A549 (cell line): ENCODE results near the gene LACC1. TPM values are rescaled to one million over a fixed set of nuclear protein-coding genes. Genes with fewer than 3 reads are reported as not detected.

Experiments
- ATAC-seq, 2 experiments: fragments of 200-7000 bp in 1 of 2; fragments of >200 bp in 1 of 2; cut with Nextera tagmentation in 1 of 2; cut with Tn5 transposase in 1 of 2; 3 replicates each; pipeline versions ENCODE4 v1.8.0 to v1.9.1; 2018 to 2020; ENCODE audit warnings: mild to moderate bottlenecking in 1 of 2, moderate library complexity in 1 of 2
- CTCF ChIA-PET: fragments of 300-600 bp; sonication (Branson Sonifier 250); formaldehyde crosslinking; extraction: SDS; loops from one replicate; lab custom pipeline; 2021; ENCODE audit warnings: antibody characterized with exemption, inconsistent platforms; lab: Yijun Ruan, JAX
- POLR2A ChIA-PET: fragments of 350-600 bp; formaldehyde crosslinking; extraction: SDS; loops from one replicate; lab custom pipeline; 2021; ENCODE audit warnings: antibody characterized with exemption, inconsistent platforms; lab: Yijun Ruan, JAX
- DNase-seq, 2 experiments: peaks; one replicate each; pipeline versions ENCODE4 v3.0.0 to v3.0.0-alpha.2; 2011 to 2016; ENCODE audit warnings: low read depth in 1 of 2, low spot score in 1 of 2
- FAIRE-seq: peaks from 2 replicates; lab custom pipeline; 2011; peaks lifted over from hg19 to GRCh38; lab: Jason Lieb, UNC
- H3K27ac ChIP-seq, 2 experiments: fragments of >200 bp; sonication (Bioruptor Twin); formaldehyde crosslinking; 3 replicates each; pipeline ENCODE4 v1.5.1; 2016 to 2017
- H3K4me1 ChIP-seq: fragments of >200 bp; sonication (Bioruptor Twin); formaldehyde crosslinking; 3 replicates; pipeline ENCODE4 v1.6.1; 2016
- H3K4me2 ChIP-seq: fragments of >200 bp; sonication (Bioruptor Twin); formaldehyde crosslinking; 3 replicates; pipeline ENCODE4 v1.6.1; 2016
- H3K4me3 ChIP-seq: fragments of >200 bp; sonication (Bioruptor Twin); formaldehyde crosslinking; 3 replicates; pipeline ENCODE4 v1.5.1; 2016
- H3K9me3 ChIP-seq: fragments of >200 bp; sonication (Bioruptor Twin); formaldehyde crosslinking; 3 replicates; pipeline ENCODE4 v1.6.1; 2016
- CBX2 ChIP-seq: fragments of 200-600 bp; sonication (generic); IDR thresholded peaks from 2 replicates; pipeline ENCODE4 v1.6.1; 2016; ENCODE audit warnings: low read depth, mild to moderate bottlenecking, borderline replicate concordance
- CBX8 ChIP-seq: fragments of 200-600 bp; sonication (generic); IDR thresholded peaks from 2 replicates; pipeline ENCODE4 v1.6.1; 2016
- CEBPB ChIP-seq, 2 experiments: fragments of >200 bp in 1 of 2; sonication (Bioruptor Twin) in 1 of 2; formaldehyde crosslinking in 1 of 2; IDR thresholded peaks; 2 replicates each; pipeline ENCODE4 v1.6.1; 2012 to 2016
- CHD2 ChIP-seq: fragments of 150-350 bp; IDR thresholded peaks from 2 replicates; pipeline ENCODE4 v1.6.1; 2014; ENCODE audit warnings: low read length; ENCODE audit not compliant: partially characterized antibody
- EP300 ChIP-seq, 2 experiments: fragments of >200 bp; sonication (Bioruptor Twin); formaldehyde crosslinking; IDR thresholded peaks; 2 replicates in 1 of 2; 3 replicates in 1 of 2; pipeline ENCODE4 v1.6.1; 2016 to 2017
- FOSB ChIP-seq: fragments of 250-450 bp; sonication (Bioruptor Pico); IDR thresholded peaks from 2 replicates; pipeline ENCODE4 v1.5.0; 2020; ENCODE audit warnings: mild to moderate bottlenecking, moderate library complexity
- FOXS1 ChIP-seq: fragments of 250-450 bp; sonication (Bioruptor Pico); IDR thresholded peaks from 2 replicates; pipeline ENCODE4 v1.5.0; 2020; ENCODE audit warnings: mild to moderate bottlenecking, moderate library complexity
- GATA3 ChIP-seq: IDR thresholded peaks from 2 replicates; pipeline ENCODE4 v1.6.1; 2012; ENCODE audit warnings: borderline replicate concordance
- HOXA7 ChIP-seq: fragments of 250-450 bp; sonication (Bioruptor Pico); IDR thresholded peaks from 2 replicates; pipeline ENCODE4 v1.5.0; 2020; ENCODE audit warnings: mild to moderate bottlenecking, moderate library complexity
- HOXB13 ChIP-seq: fragments of 250-450 bp; sonication (Bioruptor Pico); IDR thresholded peaks from 2 replicates; pipeline ENCODE4 v1.5.0; 2020; ENCODE audit warnings: low read depth, mild to moderate bottlenecking, moderate library complexity
- HOXB5 ChIP-seq: fragments of 250-450 bp; sonication (Bioruptor Pico); IDR thresholded peaks from 2 replicates; pipeline ENCODE4 v1.5.0; 2020; ENCODE audit warnings: mild to moderate bottlenecking, moderate library complexity
- JUNB ChIP-seq: fragments of >200 bp; sonication (Bioruptor Twin); formaldehyde crosslinking; IDR thresholded peaks from 2 replicates; pipeline ENCODE4 v1.6.1; 2016
- KDM1A ChIP-seq: fragments of 200-600 bp; sonication (generic); IDR thresholded peaks from 2 replicates; pipeline ENCODE4 v1.6.1; 2016; ENCODE audit warnings: low read depth, mild to moderate bottlenecking
- MAFK ChIP-seq: fragments of 450-650 bp; IDR thresholded peaks from 2 replicates; pipeline ENCODE4 v1.6.1; 2014; ENCODE audit not compliant: partially characterized antibody
- MAZ ChIP-seq: fragments of 150-350 bp; IDR thresholded peaks from 2 replicates; pipeline ENCODE4 v1.6.1; 2014; ENCODE audit warnings: antibody characterized with exemption, low read depth, low read length, borderline replicate concordance
- NPAS2 ChIP-seq: fragments of 250-450 bp; sonication (Bioruptor Pico); IDR thresholded peaks from 2 replicates; pipeline ENCODE4 v1.8.0; 2022; ENCODE audit warnings: mild to moderate bottlenecking, moderate library complexity, borderline replicate concordance
- NR3C1 ChIP-seq: fragments of >200 bp; sonication (Bioruptor Twin); formaldehyde crosslinking; IDR thresholded peaks from 3 replicates; pipeline ENCODE4 v1.6.1; 2017
- RAD21 ChIP-seq, 2 experiments: fragments of >200 bp in 1 of 2; sonication (Bioruptor Twin) in 1 of 2; formaldehyde crosslinking in 1 of 2; IDR thresholded peaks in 1 of 2; conservative IDR thresholded peaks in 1 of 2; 2 replicates in 1 of 2; 3 replicates in 1 of 2; pipeline ENCODE4 v1.6.1; 2012 to 2018; ENCODE audit warnings: inconsistent platforms in 1 of 2
- RARB ChIP-seq: fragments of 250-450 bp; sonication (Bioruptor Pico); IDR thresholded peaks from 2 replicates; pipeline ENCODE4 v1.8.0; 2021; ENCODE audit warnings: mild to moderate bottlenecking, moderate library complexity
- SREBF2 ChIP-seq: fragments of 450-650 bp; IDR thresholded peaks from 2 replicates; pipeline ENCODE4 v1.6.1; 2014; ENCODE audit warnings: mild to moderate bottlenecking, moderate library complexity
- ZC3H11A ChIP-seq: fragments of 450-650 bp; IDR thresholded peaks from 2 replicates; pipeline ENCODE4 v1.6.1; 2014; ENCODE audit warnings: antibody characterized with exemption, mild to moderate bottlenecking
- ZFP36 ChIP-seq: fragments of 450-650 bp; IDR thresholded peaks from 2 replicates; pipeline ENCODE4 v1.6.1; 2014; ENCODE audit warnings: borderline replicate concordance; ENCODE audit not compliant: partially characterized antibody
- ZNF302 ChIP-seq: fragments of 250-450 bp; sonication (Bioruptor Pico); IDR thresholded peaks from 2 replicates; pipeline ENCODE4 v1.9.0; 2021; ENCODE audit warnings: inconsistent platforms, mild to moderate bottlenecking, moderate library complexity
- WGBS: methylation state at CpG from one replicate; pipeline ENCODE4 v1.1.6; 2017; ENCODE audit errors: missing lambda C conversion rate; 5-methylcytosine and 5-hydroxymethylcytosine counted together
- polyA plus RNA-seq, 4 experiments: library from polyadenylated mRNA; depleted of rRNA in 3 of 4; stranded (reverse); fragments of >200 nt; fragmentation: RNase III in 1 of 4; extraction: RNeasy Plus Mini Kit Qiagen cat#74134 plus additional on column Dnase treatment in 1 of 4; gene quantifications; 2 replicates in 3 of 4; 3 replicates in 1 of 4; pipeline ENCODE4 v1.2.3, GENCODE V29; 2011 to 2017
- TF ChIP-seq, protein P1 (sequence below): fragments of >200 bp; sonication (Bioruptor Twin); formaldehyde crosslinking; IDR thresholded peaks from 3 replicates; pipeline ENCODE4 v1.6.1; 2016
- TF ChIP-seq, protein P2 (sequence below): fragments of 250-450 bp; sonication (Bioruptor Pico); IDR thresholded peaks from 2 replicates; pipeline ENCODE4 v1.5.0; 2021; ENCODE audit warnings: mild to moderate bottlenecking, moderate library complexity, borderline replicate concordance
- TF ChIP-seq, protein P3 (sequence below): IDR thresholded peaks from 2 replicates; pipeline ENCODE4 v1.6.1; 2012

Gene LACC1
- polyA plus RNA-seq, 2 of the 4 experiments (the other 2 are of a cell fraction), result 2.2 to 4.8 TPM

DNA sequence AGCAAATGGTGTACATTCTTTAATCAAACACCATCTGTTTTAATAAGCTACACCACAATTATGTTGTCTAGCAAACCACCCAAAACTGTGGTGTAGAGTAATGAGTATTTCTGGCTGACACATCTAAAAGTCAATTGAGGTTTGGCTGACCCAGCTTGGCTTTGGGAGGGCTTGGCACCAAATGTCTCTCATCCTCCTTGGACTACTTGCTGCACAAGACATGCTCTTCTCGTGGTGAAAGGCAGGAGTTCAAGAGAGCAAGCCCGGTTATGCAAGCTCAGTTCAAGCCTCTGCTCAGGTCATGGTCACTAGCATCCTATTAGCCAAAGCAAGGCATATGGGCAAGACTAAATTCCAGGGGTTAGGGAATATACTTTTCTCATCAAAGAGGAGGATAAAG is 37.1 kb downstream of the LACC1 start:
- ATAC-seq (no peak), FAIRE-seq (no peak), DNase-seq (no peak)
- WGBS, result 41% methylated on average over 2 of the region's 2 CpGs
- ChIA-PET CTCF (interaction anchor here (0.6 to 1.3 kb wide), 3 partner anchors 9 to 474 kb away, joined by 3 to 5 read pairs (median 3); no protein-coding TSS in a partner anchor), POLR2A (no interaction called here)
- H3K4me3 ChIP-seq, result no peak overlapping the region
- no peak overlapping the region for H3K4me2 ChIP-seq
- no peaks in the 10 kb centered on the region for H3K9me3 ChIP-seq
- no peaks in the 10 kb centered on the region for H3K4me1 ChIP-seq
- H3K27ac ChIP-seq, result no peak overlapping the region
- TF ChIP-seq ZNF302 (CRISPR knock-in tag) (no peak), MAFK (no peak), EP300 (IDR thresholded peaks at IDR 0.05) (no peak), SREBF2 (no peak), CEBPB (IDR thresholded peaks at IDR 0.05) (no peak), RAD21 (conservative IDR thresholded peaks at IDR 0.05 in 1 of 2, IDR thresholded peaks at IDR 0.05 in 1 of 2) (no peak), KDM1A (no peak), HOXA7 (CRISPR knock-in tag) (no peak), MAZ (no peak), GATA3 (no peak), CBX8 (no peak)

DNA sequence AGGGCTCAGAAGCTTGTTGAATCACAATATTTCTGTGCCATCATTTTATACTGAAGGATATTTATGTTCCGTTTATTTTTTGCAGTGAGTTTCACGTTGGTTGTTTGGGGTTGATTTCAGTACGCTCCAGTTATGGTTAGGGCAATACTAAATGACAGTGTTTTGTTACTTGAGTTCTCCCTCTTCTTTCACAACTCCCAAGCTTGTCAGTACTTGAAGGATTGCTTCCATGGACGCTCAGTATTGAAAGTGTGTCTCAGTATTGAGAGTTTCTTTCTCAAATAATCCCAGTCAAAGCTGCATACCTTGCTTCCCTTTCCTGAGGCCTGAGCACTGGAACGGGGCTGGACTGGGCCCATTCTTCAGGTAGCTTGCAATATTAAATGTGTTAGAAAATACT is 38.9 kb downstream of the LACC1 start:
- Histone ChIP-seq H3K4me1 (no peaks in the 10 kb centered on the region), H3K4me2 (no peak overlapping the region), H3K4me3 (no peak overlapping the region), H3K9me3 (no peaks in the 10 kb centered on the region), H3K27ac (no peak overlapping the region)
- CTCF ChIA-PET, result no interaction called here
- DNase-seq (no peak), FAIRE-seq (no peak), ATAC-seq (no peak)
- POLR2A ChIA-PET, result no interaction called here
- WGBS, result 82% methylated on average over 5 of the region's 5 CpGs
- TF ChIP-seq ZC3H11A (no peak), SREBF2 (no peak), NPAS2 (no peak), FOSB (no peak), FOXS1 (CRISPR knock-in tag) (no peak), CBX8 (no peak), HOXB5 (no peak), CHD2 (no peak), HOXA7 (CRISPR knock-in tag) (no peak), ZFP36 (no peak), RARB (CRISPR knock-in tag) (no peak), CBX2 (no peak), MAFK (no peak), JUNB (no peak), NR3C1 (no peak), HOXB13 (CRISPR knock-in tag) (no peak)
- TF ChIP-seq, protein P1, sequence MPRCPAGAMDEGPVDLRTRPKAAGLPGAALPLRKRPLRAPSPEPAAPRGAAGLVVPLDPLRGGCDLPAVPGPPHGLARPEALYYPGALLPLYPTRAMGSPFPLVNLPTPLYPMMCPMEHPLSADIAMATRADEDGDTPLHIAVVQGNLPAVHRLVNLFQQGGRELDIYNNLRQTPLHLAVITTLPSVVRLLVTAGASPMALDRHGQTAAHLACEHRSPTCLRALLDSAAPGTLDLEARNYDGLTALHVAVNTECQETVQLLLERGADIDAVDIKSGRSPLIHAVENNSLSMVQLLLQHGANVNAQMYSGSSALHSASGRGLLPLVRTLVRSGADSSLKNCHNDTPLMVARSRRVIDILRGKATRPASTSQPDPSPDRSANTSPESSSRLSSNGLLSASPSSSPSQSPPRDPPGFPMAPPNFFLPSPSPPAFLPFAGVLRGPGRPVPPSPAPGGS, result no peak
- TF ChIP-seq, protein P2, sequence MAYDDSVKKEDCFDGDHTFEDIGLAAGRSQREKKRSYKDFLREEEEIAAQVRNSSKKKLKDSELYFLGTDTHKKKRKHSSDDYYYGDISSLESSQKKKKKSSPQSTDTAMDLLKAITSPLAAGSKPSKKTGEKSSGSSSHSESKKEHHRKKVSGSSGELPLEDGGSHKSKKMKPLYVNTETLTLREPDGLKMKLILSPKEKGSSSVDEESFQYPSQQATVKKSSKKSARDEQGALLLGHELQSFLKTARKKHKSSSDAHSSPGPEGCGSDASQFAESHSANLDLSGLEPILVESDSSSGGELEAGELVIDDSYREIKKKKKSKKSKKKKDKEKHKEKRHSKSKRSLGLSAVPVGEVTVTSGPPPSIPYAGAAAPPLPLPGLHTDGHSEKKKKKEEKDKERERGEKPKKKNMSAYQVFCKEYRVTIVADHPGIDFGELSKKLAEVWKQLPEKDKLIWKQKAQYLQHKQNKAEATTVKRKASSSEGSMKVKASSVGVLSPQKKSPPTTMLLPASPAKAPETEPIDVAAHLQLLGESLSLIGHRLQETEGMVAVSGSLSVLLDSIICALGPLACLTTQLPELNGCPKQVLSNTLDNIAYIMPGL (CRISPR knock-in tag), result no peak
- TF ChIP-seq, protein P3, sequence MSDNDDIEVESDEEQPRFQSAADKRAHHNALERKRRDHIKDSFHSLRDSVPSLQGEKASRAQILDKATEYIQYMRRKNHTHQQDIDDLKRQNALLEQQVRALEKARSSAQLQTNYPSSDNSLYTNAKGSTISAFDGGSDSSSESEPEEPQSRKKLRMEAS, result no peak
